HFF-Myc (cell line): Measurements from ENCODE around the gene UGT1A4.

ENCODE experiments used
- DNase-seq: peaks from one replicate; pipeline ENCODE4 v3.0.0-alpha.2; 2011; ENCODE audit warnings: low read depth; ENCODE audit errors: extremely low read depth
- H3K4me3 ChIP-seq: replicated peaks from 2 replicates; pipeline ENCODE4 v1.5.1; 2011; ENCODE audit warnings: low read depth, mild to moderate bottlenecking, control low read depth, low read length
- TF ChIP-seq, protein P1 (sequence below): IDR thresholded peaks from 2 replicates; pipeline ENCODE4 v1.5.1; 2012; ENCODE audit warnings: mild to moderate bottlenecking, low read depth, low read length, control low read depth; ENCODE audit errors: missing control alignments

The UGT1A4 gene

DNA sequence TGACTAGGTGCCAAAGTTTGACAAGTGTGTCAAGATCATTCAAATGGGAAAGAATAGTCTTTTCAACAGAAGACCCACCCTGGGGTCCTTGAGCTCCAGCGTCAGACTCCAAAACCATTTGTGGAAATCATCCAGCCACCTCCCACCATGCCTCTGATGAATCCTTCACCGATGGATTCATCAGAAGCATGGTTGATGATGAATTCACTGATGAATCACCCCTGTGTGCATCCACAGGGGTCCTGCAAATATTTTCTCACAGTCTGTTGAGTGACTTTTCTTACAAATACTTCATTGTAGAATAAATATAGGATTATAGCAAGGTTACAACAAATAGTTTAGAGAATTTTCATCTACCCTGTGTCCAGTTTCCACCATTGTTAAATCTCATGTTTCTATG is 42.5 kb upstream of the UGT1A4 start:
- no peak for DNase-seq
- H3K4me3 ChIP-seq: no peak overlapping the region
- TF ChIP-seq, protein P1, sequence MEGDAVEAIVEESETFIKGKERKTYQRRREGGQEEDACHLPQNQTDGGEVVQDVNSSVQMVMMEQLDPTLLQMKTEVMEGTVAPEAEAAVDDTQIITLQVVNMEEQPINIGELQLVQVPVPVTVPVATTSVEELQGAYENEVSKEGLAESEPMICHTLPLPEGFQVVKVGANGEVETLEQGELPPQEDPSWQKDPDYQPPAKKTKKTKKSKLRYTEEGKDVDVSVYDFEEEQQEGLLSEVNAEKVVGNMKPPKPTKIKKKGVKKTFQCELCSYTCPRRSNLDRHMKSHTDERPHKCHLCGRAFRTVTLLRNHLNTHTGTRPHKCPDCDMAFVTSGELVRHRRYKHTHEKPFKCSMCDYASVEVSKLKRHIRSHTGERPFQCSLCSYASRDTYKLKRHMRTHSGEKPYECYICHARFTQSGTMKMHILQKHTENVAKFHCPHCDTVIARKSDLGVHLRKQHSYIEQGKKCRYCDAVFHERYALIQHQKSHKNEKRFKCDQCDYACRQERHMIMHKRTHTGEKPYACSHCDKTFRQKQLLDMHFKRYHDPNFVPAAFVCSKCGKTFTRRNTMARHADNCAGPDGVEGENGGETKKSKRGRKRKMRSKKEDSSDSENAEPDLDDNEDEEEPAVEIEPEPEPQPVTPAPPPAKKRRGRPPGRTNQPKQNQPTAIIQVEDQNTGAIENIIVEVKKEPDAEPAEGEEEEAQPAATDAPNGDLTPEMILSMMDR: no peak

DNA sequence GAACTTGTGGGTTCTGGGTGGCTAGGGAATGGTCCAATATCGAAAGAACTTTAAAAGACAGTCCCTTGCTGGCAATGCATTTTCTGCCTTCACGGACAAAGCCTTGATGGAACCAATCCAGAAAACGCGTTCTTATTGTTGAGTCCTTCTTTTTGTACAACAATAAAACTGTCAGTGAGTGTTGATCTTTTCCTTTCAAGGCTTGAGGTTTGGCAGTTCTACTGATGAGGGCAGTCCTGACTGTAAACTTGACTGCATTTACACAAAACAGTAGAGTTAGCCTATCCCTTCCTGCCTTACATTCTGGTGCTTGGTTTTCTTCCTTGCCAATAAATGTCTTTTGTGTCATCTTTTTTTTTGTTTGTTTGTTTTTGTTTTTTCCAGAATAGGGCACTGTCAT is 39.3 kb upstream of the UGT1A4 start:
- no peak overlapping the region for H3K4me3 ChIP-seq
- DNase-seq: no peak
- TF ChIP-seq, protein P1: no peak

DNA sequence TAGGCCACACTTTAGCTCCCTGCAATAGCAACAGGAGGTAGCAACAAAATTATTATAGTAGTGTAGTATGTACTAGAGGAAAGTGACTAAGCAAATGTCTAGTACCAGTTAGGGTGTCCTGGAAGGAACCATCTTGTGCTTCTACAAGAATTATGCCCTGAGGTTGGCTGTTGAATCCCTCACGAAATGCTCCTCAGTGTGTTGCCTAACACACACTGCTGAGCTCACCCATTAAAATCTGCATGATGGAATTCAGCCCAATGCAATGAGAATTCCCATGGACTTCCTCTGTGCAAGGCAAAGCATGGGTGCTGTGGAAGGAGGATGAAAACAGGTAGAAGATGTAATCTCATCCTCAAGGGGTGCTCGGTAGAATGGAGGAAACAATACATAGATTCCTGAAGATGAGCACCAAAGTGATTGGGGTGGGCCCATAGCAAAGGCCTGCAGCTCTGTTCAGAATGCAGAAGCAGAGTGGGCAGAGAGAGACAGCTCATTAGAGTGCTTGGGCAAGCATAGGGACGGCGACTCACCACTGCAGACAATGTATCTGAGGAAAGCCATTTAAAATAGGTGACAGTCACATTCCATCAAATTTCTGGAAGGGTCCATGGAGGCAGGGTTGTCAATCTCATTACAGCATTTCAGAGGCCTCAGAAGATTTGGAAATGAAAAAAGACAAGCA is 38.0 kb upstream of the UGT1A4 start:
- no peak for DNase-seq
- TF ChIP-seq, protein P1: no peak
- no peak overlapping the region for H3K4me3 ChIP-seq

DNA sequence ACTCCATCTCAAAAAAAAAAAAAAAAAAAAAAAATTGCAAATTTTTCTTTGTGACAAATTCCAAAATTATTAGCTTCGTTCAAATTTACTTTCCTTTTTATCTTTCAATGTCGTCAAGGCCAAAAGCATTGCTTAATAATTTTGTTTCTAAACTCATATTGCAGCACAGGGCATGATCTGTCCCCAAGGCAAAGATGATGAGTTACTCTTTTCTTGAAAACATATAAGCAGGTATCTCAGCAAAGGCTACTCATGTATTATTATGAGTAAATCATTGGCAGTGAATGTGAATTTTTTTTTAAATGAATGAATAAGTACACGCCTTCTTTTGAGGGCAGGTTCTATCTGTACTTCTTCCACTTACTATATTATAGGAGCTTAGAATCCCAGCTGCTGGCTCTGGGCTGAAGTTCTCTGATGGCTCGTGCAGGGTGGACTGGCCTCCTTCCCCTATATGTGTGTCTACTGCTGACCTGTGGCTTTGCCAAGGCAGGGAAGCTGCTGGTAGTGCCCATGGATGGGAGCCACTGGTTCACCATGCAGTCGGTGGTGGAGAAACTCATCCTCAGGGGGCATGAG is 36.9 kb upstream of the UGT1A4 start, which contains the start of gene UGT1A7:
Gene UGT1A7 (plus strand): TSS at position 381 of the 579 bp plus-strand sequence. CDS start 37 bp downstream, at position 418.
- TF ChIP-seq, protein P1: no peak
- DNase-seq: no peak
- H3K4me3 ChIP-seq: no peak within 1 kb of the TSS

DNA sequence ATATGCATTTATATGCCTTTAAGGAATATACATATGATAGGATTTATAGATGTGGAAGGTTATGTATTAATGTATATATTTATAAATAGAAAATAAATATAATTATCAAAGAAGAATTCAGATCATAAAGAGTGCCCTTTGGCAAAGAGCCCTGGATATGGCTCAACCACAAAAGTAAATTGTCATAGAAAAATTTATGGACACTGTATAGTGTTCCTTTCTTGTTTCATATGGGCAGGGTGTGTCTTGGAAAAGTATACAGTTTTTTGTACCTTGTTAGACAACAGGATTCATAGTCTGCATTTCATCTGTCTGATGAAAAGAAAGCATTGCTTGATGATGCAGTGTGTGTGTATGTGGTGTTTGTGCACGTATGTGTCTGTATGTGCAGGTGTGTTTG is 33.9 kb upstream of the UGT1A4 start:
- no peak overlapping the region for H3K4me3 ChIP-seq
- DNase-seq: no peak
- TF ChIP-seq, protein P1: no peak

DNA sequence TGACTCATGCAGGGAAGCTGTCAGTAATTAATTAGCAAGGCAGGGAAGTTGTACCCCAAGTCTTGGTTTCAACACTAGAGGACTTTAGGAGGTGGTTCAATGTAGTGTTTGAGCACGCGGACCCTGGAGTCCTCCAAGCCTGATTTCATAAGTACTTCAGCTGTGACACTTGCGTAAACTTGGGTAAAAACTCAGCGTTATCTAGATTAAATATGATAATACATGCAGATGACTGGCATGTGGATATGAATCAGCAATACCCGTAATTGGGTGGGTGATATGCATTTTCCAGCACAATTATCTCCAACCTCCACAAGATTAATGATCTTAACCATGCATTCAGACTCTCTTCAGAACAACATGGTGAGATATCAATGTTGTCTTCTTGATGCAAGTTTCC is 31.6 kb upstream of the UGT1A4 start:
- DNase-seq: no peak
- H3K4me3 ChIP-seq: no peak overlapping the region
- TF ChIP-seq, protein P1: no peak
